RWPE2 (cell line): ENCODE data around the gene SC5D.

Experiments
- ATAC-seq: fragments of 200-7000 bp; cut with Tn5 transposase; 3 replicates; pipeline ENCODE4 v1.9.1; 2021; ENCODE audit warnings: low read depth
- DNase-seq: peaks from one replicate; pipeline ENCODE4 v3.0.0-alpha.2; 2020; ENCODE audit warnings: low spot score
- H3K27ac ChIP-seq: fragments of 450-650 bp; 2 replicates; pipeline ENCODE4 v1.5.1; 2017; ENCODE audit warnings: mild to moderate bottlenecking; ENCODE audit not compliant: poor library complexity, severe bottlenecking
- H3K27me3 ChIP-seq: fragments of 250-450 bp; sonication (Bioruptor Pico); 2 replicates; pipeline ENCODE4 v1.5.1; 2021; ENCODE audit warnings: mild to moderate bottlenecking, moderate library complexity; ENCODE audit not compliant: insufficient read depth, poor library complexity, severe bottlenecking
- H3K36me3 ChIP-seq: fragments of 250-450 bp; sonication (Bioruptor Pico); 2 replicates; pipeline ENCODE4 v1.5.1; 2020; ENCODE audit warnings: low read depth, mild to moderate bottlenecking, moderate library complexity
- H3K4me1 ChIP-seq: fragments of 250-450 bp; sonication (Bioruptor Pico); 2 replicates; pipeline ENCODE4 v1.5.1; 2021; ENCODE audit warnings: mild to moderate bottlenecking, moderate library complexity; ENCODE audit not compliant: insufficient read depth, poor library complexity, severe bottlenecking
- H3K4me3 ChIP-seq: fragments of 250-450 bp; sonication (Bioruptor Pico); 2 replicates; pipeline ENCODE4 v1.5.1; 2021; ENCODE audit warnings: mild to moderate bottlenecking, moderate library complexity; ENCODE audit not compliant: severe bottlenecking
- H3K9me3 ChIP-seq: fragments of 250-450 bp; sonication (Bioruptor Pico); 2 replicates; pipeline ENCODE4 v1.5.1; 2021; ENCODE audit warnings: mild to moderate bottlenecking, moderate library complexity; ENCODE audit not compliant: severe bottlenecking
- CTCF ChIP-seq: fragments of 450-650 bp; IDR thresholded peaks from one replicate; pipeline ENCODE4 v1.5.1; 2017; ENCODE audit warnings: mild to moderate bottlenecking, moderate library complexity; ENCODE audit not compliant: poor library complexity, severe bottlenecking

Gene SC5D

DNA sequence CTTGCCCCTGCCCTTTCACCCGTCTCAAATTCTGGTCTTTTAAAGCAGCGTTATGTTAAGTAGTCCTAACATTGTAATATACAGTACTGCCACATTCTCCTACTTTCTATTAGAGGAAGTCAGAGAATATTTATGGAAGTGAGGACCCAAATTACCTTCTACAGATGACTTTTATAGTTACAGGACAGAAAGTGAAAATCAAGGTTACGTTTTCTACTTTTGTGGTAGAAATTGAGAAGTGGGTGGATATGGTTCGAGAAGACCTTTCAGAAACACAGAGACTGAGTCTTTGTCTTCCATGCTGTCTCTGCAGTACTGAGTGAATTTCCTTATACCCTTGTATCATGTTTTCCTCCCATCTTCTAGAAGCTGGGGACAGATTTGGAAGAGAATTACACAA, 17.1 kb downstream of the SC5D start:
- ATAC-seq (no peak), DNase-seq (no peak)
- Histone ChIP-seq H3K4me3 (no peak overlapping the region), H3K4me1 (no peaks in the 10 kb centered on the region), H3K27me3 (no peaks in the 10 kb centered on the region), H3K9me3 (no peaks in the 10 kb centered on the region), H3K27ac (no peak overlapping the region), H3K36me3 (peaks cover 41% of the 10 kb centered on the region)
- no peak for TF ChIP-seq CTCF

- TF ChIP-seq CTCF = no peak
- no peaks in the 10 kb centered on the region for H3K9me3 ChIP-seq
- DNase-seq = no peak
- no peak overlapping the region for H3K27ac ChIP-seq
- H3K36me3 ChIP-seq = peaks cover 28% of the 10 kb centered on the region
- no peaks in the 10 kb centered on the region for H3K4me1 ChIP-seq
- ATAC-seq = no peak
- no peaks in the 10 kb centered on the region for H3K27me3 ChIP-seq
- no peak overlapping the region for H3K4me3 ChIP-seq
Measured at GRCh38 chr11:121310908-121311307, 18.3 kb downstream of the SC5D start.

DNA sequence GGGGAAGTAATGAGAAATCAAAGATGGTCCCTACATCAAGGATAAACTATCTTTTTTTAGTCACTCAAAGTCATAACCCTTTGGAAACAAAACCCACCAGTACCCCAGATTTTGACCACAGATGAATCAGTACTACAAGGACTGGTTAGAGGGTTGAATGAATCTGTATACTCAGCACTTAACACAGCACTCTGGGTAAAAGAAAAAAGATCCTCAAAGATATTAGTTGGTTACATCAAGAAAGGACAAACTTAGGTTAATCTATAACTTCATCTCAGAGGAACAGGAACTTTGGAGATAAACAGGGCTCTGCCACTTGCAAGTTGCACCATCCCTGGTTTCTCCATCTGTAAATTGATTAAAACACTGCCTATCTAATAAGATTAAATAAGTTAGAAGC, 18.8 kb downstream of the SC5D start:
- H3K9me3 ChIP-seq = no peaks in the 10 kb centered on the region
- TF ChIP-seq CTCF = no peak
- H3K36me3 ChIP-seq = peaks cover 24% of the 10 kb centered on the region
- ATAC-seq = no peak
- DNase-seq = no peak
- no peak overlapping the region for H3K4me3 ChIP-seq
- no peaks in the 10 kb centered on the region for H3K4me1 ChIP-seq
- no peaks in the 10 kb centered on the region for H3K27me3 ChIP-seq
- no peak overlapping the region for H3K27ac ChIP-seq

GRCh38 chr11:121312483-121312882, 19.9 kb downstream of the SC5D start:
- no peak for TF ChIP-seq CTCF
- H3K27ac ChIP-seq = no peak overlapping the region
- no peaks in the 10 kb centered on the region for H3K27me3 ChIP-seq
- no peak overlapping the region for H3K4me3 ChIP-seq
- DNase-seq (no peak), ATAC-seq (no peak)
- H3K4me1 ChIP-seq = no peaks in the 10 kb centered on the region
- H3K36me3 ChIP-seq = peaks cover 13% of the 10 kb centered on the region
- no peaks in the 10 kb centered on the region for H3K9me3 ChIP-seq

GRCh38 chr11:121318848-121319834, 26.6 kb downstream of the SC5D start:
- Histone ChIP-seq H3K27ac (no peak overlapping the region), H3K27me3 (no peaks in the 10 kb centered on the region), H3K4me1 (no peaks in the 10 kb centered on the region), H3K36me3 (no peaks in the 10 kb centered on the region), H3K4me3 (no peak overlapping the region), H3K9me3 (no peaks in the 10 kb centered on the region)
- peak; percentile 79 for TF ChIP-seq CTCF
- peak; percentile 75; the same call in 2 of the 3 replicates for ATAC-seq
- DNase-seq = no peak
